HL-60 (cell line): ENCODE data around the gene LUZP2.

Source experiments
- CTCF ChIP-seq: IDR thresholded peaks from one replicate; pipeline ENCODE4 v1.5.1; 2011; ENCODE audit warnings: low read length, control low read depth, inconsistent platforms; ENCODE audit not compliant: insufficient read depth
- GABPA ChIP-seq: IDR thresholded peaks from 2 replicates; pipeline ENCODE4 v1.6.1; 2012; ENCODE audit warnings: low read depth
- POLR2AphosphoS5 ChIP-seq: IDR thresholded peaks from 2 replicates; pipeline ENCODE4 v1.6.1; 2012; ENCODE audit warnings: low read depth
- SPI1 ChIP-seq: IDR thresholded peaks from 2 replicates; pipeline ENCODE4 v1.6.1; 2012; ENCODE audit warnings: low read depth, mild to moderate bottlenecking, borderline replicate concordance

GRCh38 chr11:24855951-24856350 is 359.1 kb downstream of the LUZP2 start:
- TF ChIP-seq CTCF (no peak), SPI1 (no peak), POLR2AphosphoS5 (no peak), GABPA (no peak)
